Measurements from ENCODE around the gene SPNS2. TPM values are rescaled to one million over a fixed set of nuclear protein-coding genes. Genes with fewer than 3 reads are reported as not detected.

Gene SPNS2
- polyA plus RNA-seq, 1 of the 3 experiments (the other 2 are of a cell fraction) = 0.08 TPM

DNA sequence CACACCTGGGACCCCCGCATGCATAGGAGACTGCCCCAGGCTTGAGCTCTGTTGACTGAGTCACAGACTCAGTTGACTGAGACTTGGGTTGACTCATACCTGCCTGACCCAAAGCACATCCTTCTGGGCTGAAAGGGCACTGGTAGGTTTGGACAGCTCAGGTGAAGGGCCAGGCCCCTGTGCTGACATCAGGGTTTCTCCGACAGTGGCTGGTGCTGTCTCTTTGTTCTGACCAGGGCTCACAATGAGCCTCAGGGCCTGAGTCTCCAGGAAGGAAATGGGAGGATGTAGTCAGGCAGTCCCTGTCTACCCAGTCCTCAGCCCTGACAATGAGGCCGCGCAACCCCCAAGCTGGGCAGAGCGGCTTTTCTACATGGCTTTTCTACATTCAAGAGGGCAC is 6.5 kb downstream of the SPNS2 start:
- Histone ChIP-seq H3K79me2 (ENCODE audit: insufficient read depth) (no peaks in the 10 kb centered on the region), H3K9me3 (no peaks in the 10 kb centered on the region), H3K9me2 (no peaks in the 10 kb centered on the region), H4K20me1 (ENCODE audit: insufficient read depth) (no peaks in the 10 kb centered on the region), H3K4me1 (ENCODE audit: control insufficient read depth in 1 of 2, insufficient read depth in 2 of 2, low read depth in 1 of 2, low read length in 1 of 2) (no peaks in the 10 kb centered on the region), H2AFZ (ENCODE audit: low read depth) (no peak overlapping the region), H3K36me3 (replicated peaks in 1 of 2; ENCODE audit: control insufficient read depth in 1 of 2, insufficient read depth in 2 of 2, low read length in 1 of 2) (no peaks in the 10 kb centered on the region), H3K4me2 (no peak overlapping the region), H3K9ac (no peak overlapping the region), H3K4me3 (ENCODE audit: low read depth in 2 of 2, low read length in 1 of 2) (no peak overlapping the region), H3K27me3 (ENCODE audit: insufficient read depth) (peaks cover 15% of the 10 kb centered on the region; the same call in 1 of the 2 replicates), H3K27ac (ENCODE audit: low read depth in 2 of 2, low read length in 1 of 2) (no peak overlapping the region), H3F3A (replicated peaks; ENCODE audit: insufficient read depth) (no peaks in the 10 kb centered on the region)
- POLR2A ChIA-PET = no interaction called here
- DNase-seq = no peak
- CTCF ChIA-PET = interaction anchor here (1.0 kb wide), 1 partner anchor 61 kb away, joined by 4 read pairs; no protein-coding TSS in a partner anchor
- WGBS (ENCODE audit: low lambda C conversion rate) = 89% methylated on average over 2 of the region's 5 CpGs
- no peak for TF ChIP-seq REST (IDR thresholded peaks at IDR 0.05; ENCODE audit: low read depth, low read length)
- TF ChIP-seq JUND (IDR thresholded peaks at IDR 0.05) = no peak
- TF ChIP-seq RFX5 (IDR thresholded peaks at IDR 0.05; ENCODE audit: low read length) = no peak
- TF ChIP-seq YY1 (IDR thresholded peaks at IDR 0.05; ENCODE audit: low read depth) = no peak
- no peak for TF ChIP-seq EP300 (IDR thresholded peaks at IDR 0.05; ENCODE audit: borderline replicate concordance in 1 of 2, low read depth in 1 of 2, low read length in 1 of 2)
- no peak for TF ChIP-seq CHD2 (IDR thresholded peaks at IDR 0.05; ENCODE audit: low read length, partially characterized antibody)
- TF ChIP-seq NRF1 (IDR thresholded peaks at IDR 0.05; ENCODE audit: low read depth, low read length) = no peak
- TF ChIP-seq RCOR1 (IDR thresholded peaks at IDR 0.05; ENCODE audit: low read length) = no peak
- no peak for TF ChIP-seq GABPA (IDR thresholded peaks at IDR 0.05; ENCODE audit: low read depth)
- TF ChIP-seq FOXJ3 (CRISPR knock-in tag; IDR thresholded peaks at IDR 0.05) = no peak
- TF ChIP-seq CTCF (IDR thresholded peaks at IDR 0.05) = no peak
- TF ChIP-seq EZH2phosphoT487 (IDR thresholded peaks at IDR 0.05; ENCODE audit: borderline replicate concordance, low read depth) = no peak
- no peak for TF ChIP-seq SMC3 (IDR thresholded peaks at IDR 0.05; ENCODE audit: low read depth, low read length)
- no peak for TF ChIP-seq USF1 (IDR thresholded peaks at IDR 0.05; ENCODE audit: borderline replicate concordance, low read depth)
- no peak for TF ChIP-seq MEF2A (IDR thresholded peaks at IDR 0.05; ENCODE audit: borderline replicate concordance, low read depth)
- no peak for TF ChIP-seq TAF1 (IDR thresholded peaks at IDR 0.05; ENCODE audit: borderline replicate concordance, low read depth, low read length)
- TF ChIP-seq MAX (IDR thresholded peaks at IDR 0.05; ENCODE audit: low read depth) = no peak
- TF ChIP-seq FOXM1 (IDR thresholded peaks at IDR 0.05; ENCODE audit: low read depth) = no peak

Measured in SK-N-SH (cell line).